Progenitor cell of endocrine pancreas (in vitro differentiated cells): ENCODE measurements around the gene TMEM200C. TPM values are rescaled to one million over a fixed set of nuclear protein-coding genes. Genes with fewer than 3 reads are reported as not detected.
A peak's percentile ranks its signal among the peaks of the same experiment; 100 is the strongest.

Source experiments
- DNase-seq: peaks from one replicate; pipeline ENCODE4 v3.0.0; 2021; ENCODE audit warnings: low spot score; ENCODE audit not compliant: unreplicated experiment
- H3K27ac Mint-ChIP-seq: 2 replicates; pipeline ENCODE4 v1.8.0; 2021; ENCODE audit warnings: mild to moderate bottlenecking, moderate library complexity, mixed read lengths
- H3K27me3 Mint-ChIP-seq: 2 replicates; pipeline ENCODE4 v1.8.0; 2021; ENCODE audit warnings: mixed read lengths
- H3K36me3 Mint-ChIP-seq: 2 replicates; pipeline ENCODE4 v1.8.0; 2022; ENCODE audit warnings: mixed read lengths; ENCODE audit not compliant: insufficient read depth
- H3K4me1 Mint-ChIP-seq: 2 replicates; pipeline ENCODE4 v1.8.0; 2021; ENCODE audit warnings: low read depth, mixed read lengths
- H3K4me3 Mint-ChIP-seq: 2 replicates; pipeline ENCODE4 v1.8.0; 2021; ENCODE audit warnings: low read depth, mild to moderate bottlenecking, moderate library complexity, mixed read lengths
- H3K9me3 Mint-ChIP-seq: 2 replicates; pipeline ENCODE4 v1.8.0; 2021; ENCODE audit warnings: low read depth, mixed read lengths
- CTCF ChIP-seq: fragments of 200-600 bp; sonication (generic); IDR thresholded peaks from one replicate; pipeline ENCODE4 v1.5.0; 2021; ENCODE audit warnings: antibody characterized with exemption, mild to moderate bottlenecking; ENCODE audit not compliant: unreplicated experiment
- long read RNA-seq: library from polyadenylated mRNA; unstranded; transcript quantifications from one replicate; pipeline ENCODE4 v2.0.0, GENCODE V29; 2020
- total RNA-seq: library from RNA; stranded (reverse); gene quantifications from 2 replicates; pipeline ENCODE4 v1.2.1, GENCODE V29; 2021

The TMEM200C gene
- total RNA-seq = 8.6 and 9.3 TPM in 2 replicates
- long read RNA-seq, partial matches to known transcripts = 0 of 1 reads
- long read RNA-seq, other reads (novel, unspliced or antisense) = 1 of 1 reads

GRCh38 chr18:5895299-5895875, at the start of gene TMEM200C:
TMEM200C (minus strand) TSS chr18:5895522; CDS start chr18:5892063, 3,459 bp downstream.
- Mint-ChIP-seq H3K36me3 (peaks cover 7% of the 10 kb centered on the region), H3K27me3 (peaks cover 51% of the 10 kb centered on the region), H3K4me3 (peak within 1 kb of the TSS; percentile 83), H3K27ac (peak within 1 kb of the TSS; percentile 92), H3K4me1 (peaks cover 31% of the 10 kb centered on the region), H3K9me3 (no peaks in the 10 kb centered on the region)
- DNase-seq = peak; percentile 43
- no peak for TF ChIP-seq CTCF

- Mint-ChIP-seq H3K36me3 (no peaks in the 10 kb centered on the region), H3K27me3 (peaks cover 7% of the 10 kb centered on the region), H3K4me1 (no peaks in the 10 kb centered on the region), H3K27ac (no peak overlapping the region), H3K4me3 (no peak overlapping the region), H3K9me3 (no peaks in the 10 kb centered on the region)
- DNase-seq = no peak
- TF ChIP-seq CTCF = no peak
Measured at GRCh38 chr18:5944448-5944847, 49.1 kb upstream of the TMEM200C start.

GRCh38 chr18:5943514-5943913, 48.2 kb upstream of the TMEM200C start:
- no peak overlapping the region for H3K27ac Mint-ChIP-seq
- no peaks in the 10 kb centered on the region for H3K9me3 Mint-ChIP-seq
- peaks cover 7% of the 10 kb centered on the region for H3K27me3 Mint-ChIP-seq
- no peak for TF ChIP-seq CTCF
- H3K36me3 Mint-ChIP-seq = no peaks in the 10 kb centered on the region
- H3K4me3 Mint-ChIP-seq = no peak overlapping the region
- H3K4me1 Mint-ChIP-seq = no peaks in the 10 kb centered on the region
- DNase-seq = no peak

- Mint-ChIP-seq H3K4me1 (no peaks in the 10 kb centered on the region), H3K36me3 (no peaks in the 10 kb centered on the region), H3K27me3 (peaks cover 7% of the 10 kb centered on the region), H3K27ac (no peak overlapping the region), H3K4me3 (no peak overlapping the region), H3K9me3 (no peaks in the 10 kb centered on the region)
- DNase-seq = no peak
- no peak for TF ChIP-seq CTCF
Measured at GRCh38 chr18:5942591-5942990, 47.3 kb upstream of the TMEM200C start.

GRCh38 chr18:5941890-5942289, 46.6 kb upstream of the TMEM200C start:
- peaks cover 7% of the 10 kb centered on the region for H3K27me3 Mint-ChIP-seq
- DNase-seq = no peak
- no peaks in the 10 kb centered on the region for H3K36me3 Mint-ChIP-seq
- no peaks in the 10 kb centered on the region for H3K9me3 Mint-ChIP-seq
- H3K4me1 Mint-ChIP-seq = no peaks in the 10 kb centered on the region
- no peak for TF ChIP-seq CTCF
- H3K4me3 Mint-ChIP-seq = no peak overlapping the region
- H3K27ac Mint-ChIP-seq = no peak overlapping the region
